IMR-90 (cell line): Measurements from ENCODE around the gene PRPS1L1. TPM values are rescaled to one million over a fixed set of nuclear protein-coding genes. Genes with fewer than 3 reads are reported as not detected.

ENCODE experiments used
- ATAC-seq: fragments of 200-7000 bp; cut with Tn5 transposase; 2 replicates; pipeline ENCODE4 v1.9.1; 2020; ENCODE audit warnings: low read depth, mild to moderate bottlenecking, moderate library complexity
- BruUV-seq: library from RNA; stranded (reverse); fragments of 400-500 nt; replicated peaks from 2 replicates; lab custom pipeline; 2021; lab: Mats Ljungman, UMichigan
- CTCF ChIA-PET: fragments of 300-600 bp; formaldehyde crosslinking; extraction: SDS; loops from one replicate; lab custom pipeline; 2021; ENCODE audit warnings: antibody characterized with exemption; lab: Yijun Ruan, JAX
- POLR2A ChIA-PET: fragments of 300-600 bp; sonication (Branson Sonifier 250); formaldehyde crosslinking; loops from one replicate; lab custom pipeline; 2022; ENCODE audit warnings: antibody characterized with exemption; ENCODE audit not compliant: unreplicated experiment; lab: Charles Lee
- DNase-seq: peaks from one replicate; pipeline ENCODE4 v3.0.0; 2013
- H2AFZ ChIP-seq: replicated peaks from 2 replicates; pipeline ENCODE3; 2013; ENCODE audit warnings: low read length, mild to moderate bottlenecking; ENCODE audit not compliant: poor library complexity
- H2AK5ac ChIP-seq: 2 replicates; pipeline ENCODE4 v1.6.1; 2013; ENCODE audit warnings: low read depth, low read length, inconsistent platforms
- H2AK9ac ChIP-seq: replicated peaks from 2 replicates; pipeline ENCODE3; 2013; ENCODE audit warnings: mild to moderate bottlenecking, low read depth, low read length, moderate library complexity; ENCODE audit not compliant: poor library complexity
- H2BK120ac ChIP-seq: 2 replicates; pipeline ENCODE4 v1.6.1; 2013; ENCODE audit warnings: low read depth, low read length, inconsistent platforms
- H2BK15ac ChIP-seq: 3 replicates; pipeline ENCODE4 v1.6.1; 2013; ENCODE audit warnings: low read depth, low read length, inconsistent platforms
- H2BK20ac ChIP-seq: 2 replicates; pipeline ENCODE4 v1.6.1; 2013; ENCODE audit warnings: low read depth, mild to moderate bottlenecking, inconsistent platforms, low read length, moderate library complexity
- H2BK5ac ChIP-seq: 2 replicates; pipeline ENCODE4 v1.6.1; 2013; ENCODE audit warnings: mild to moderate bottlenecking, low read depth, low read length, inconsistent platforms; ENCODE audit not compliant: poor library complexity, severe bottlenecking
- H3K14ac ChIP-seq: replicated peaks from 2 replicates; pipeline ENCODE4 v1.6.1; 2013; ENCODE audit warnings: low read depth, low read length, inconsistent platforms
- H3K18ac ChIP-seq: 2 replicates; pipeline ENCODE4 v1.6.1; 2013; ENCODE audit warnings: low read depth, low read length, control low read depth
- H3K23ac ChIP-seq: 2 replicates; pipeline ENCODE4 v1.6.1; 2013; ENCODE audit warnings: low read depth, low read length, inconsistent platforms
- H3K27ac ChIP-seq: 2 replicates; pipeline ENCODE4 v1.5.1; 2013; ENCODE audit warnings: mild to moderate bottlenecking, control low read depth, low read length; ENCODE audit not compliant: insufficient read depth
- H3K27me3 ChIP-seq: 2 replicates; pipeline ENCODE4 v1.6.1; 2013; ENCODE audit warnings: low read length; ENCODE audit not compliant: control insufficient read depth, insufficient read depth
- H3K36me3 ChIP-seq: 2 replicates; pipeline ENCODE4 v1.6.1; 2013; ENCODE audit warnings: low read length, mixed read lengths; ENCODE audit not compliant: control insufficient read depth, insufficient read depth
- H3K4ac ChIP-seq: 2 replicates; pipeline ENCODE4 v1.6.1; 2013; ENCODE audit warnings: low read depth, low read length, inconsistent platforms
- H3K4me1 ChIP-seq: 2 replicates; pipeline ENCODE4 v1.6.1; 2013; ENCODE audit warnings: low read length, mixed read lengths; ENCODE audit not compliant: control insufficient read depth, insufficient read depth
- H3K4me2 ChIP-seq: 2 replicates; pipeline ENCODE4 v1.6.1; 2013; ENCODE audit warnings: low read depth, mild to moderate bottlenecking, control low read depth, low read length, moderate library complexity
- H3K4me3 ChIP-seq: 2 replicates; pipeline ENCODE4 v1.5.1; 2013; ENCODE audit warnings: low read depth, mild to moderate bottlenecking, control low read depth, low read length, moderate library complexity; ENCODE audit not compliant: insufficient read depth
- H3K56ac ChIP-seq: 2 replicates; pipeline ENCODE4 v1.6.1; 2013; ENCODE audit warnings: low read length, inconsistent platforms; ENCODE audit not compliant: insufficient read depth; ENCODE audit errors: extremely low read depth
- H3K79me1 ChIP-seq, 2 experiments: 2 replicates each; pipeline ENCODE4 v1.6.1; 2013; ENCODE audit warnings: low read length in 2 of 2, inconsistent platforms in 1 of 2, low read depth in 1 of 2
- H3K9ac ChIP-seq: 2 replicates; pipeline ENCODE4 v1.6.1; 2013; ENCODE audit warnings: low read depth, low read length, control low read depth
- H3K9me1 ChIP-seq: 2 replicates; pipeline ENCODE4 v1.6.1; 2013; ENCODE audit warnings: low read length, inconsistent platforms; ENCODE audit not compliant: insufficient read depth
- H3K9me3 ChIP-seq: 2 replicates; pipeline ENCODE4 v1.6.1; 2013; ENCODE audit warnings: low read length; ENCODE audit not compliant: control insufficient read depth, insufficient read depth
- H4K20me1 ChIP-seq: 2 replicates; pipeline ENCODE4 v1.6.1; 2013; ENCODE audit warnings: low read length, inconsistent platforms; ENCODE audit not compliant: insufficient read depth
- H4K5ac ChIP-seq: 2 replicates; pipeline ENCODE4 v1.6.1; 2013; ENCODE audit warnings: mild to moderate bottlenecking, low read depth, low read length, control low read depth
- H4K8ac ChIP-seq, 2 experiments: 2 replicates each; pipeline ENCODE4 v1.6.1; 2013; ENCODE audit warnings: low read depth in 2 of 2, low read length in 2 of 2, control low read depth in 1 of 2, inconsistent platforms in 1 of 2
- H4K91ac ChIP-seq: 2 replicates; pipeline ENCODE4 v1.6.1; 2013; ENCODE audit warnings: low read depth, low read length, inconsistent platforms; ENCODE audit not compliant: insufficient read depth
- BHLHE40 ChIP-seq: fragments of 150-350 bp; IDR thresholded peaks from 2 replicates; pipeline ENCODE4 v1.6.1; 2016; ENCODE audit warnings: mild to moderate bottlenecking, low read depth, low read length
- MAZ ChIP-seq: IDR thresholded peaks from 2 replicates; pipeline ENCODE4 v1.6.1; 2012; ENCODE audit warnings: low read depth, mild to moderate bottlenecking, low read length, improper control_type of control experiment, moderate library complexity, borderline replicate concordance
- POLR2A ChIP-seq: IDR thresholded peaks from 2 replicates; pipeline ENCODE4 v1.6.1; 2012; ENCODE audit warnings: mild to moderate bottlenecking, low read depth, low read length
- WGBS, 2 experiments: methylation state at CpG; one replicate each; pipeline versions ENCODE4 v1.1.5 to v1.1.7; 2013; ENCODE audit warnings: missing lambda C conversion rate in 2 of 2; ENCODE audit not compliant: insufficient read length in 1 of 2; ENCODE audit errors: extremely low coverage in 2 of 2; 5-methylcytosine and 5-hydroxymethylcytosine counted together
- dilution Hi-C: fragments of 300-500 bp; cut with HindIII; formaldehyde crosslinking; loops from one replicate; pipeline ENCODE4 v1.14.3; 2018; ENCODE audit warnings: low sequenced_read_pairs; ENCODE audit not compliant: unreplicated experiment
- in situ Hi-C: fragments of 300-500 bp; cut with MboI; formaldehyde crosslinking; loops from 3 replicates; pipeline ENCODE4 v1.14.3; 2019; ENCODE audit warnings: low sequenced_read_pairs, inconsistent platforms, mixed read lengths
- intact Hi-C: fragments of 100-400 bp; cut with micrococcal nuclease; formaldehyde crosslinking; loops from 2 replicates; pipeline ENCODE4 v1.10.0; 2022
- polyA plus RNA-seq, 3 experiments: library from polyadenylated mRNA; depleted of rRNA; stranded (reverse); fragments of >200 nt; gene quantifications; 2 replicates each; pipeline ENCODE4 v1.2.3, GENCODE V29; 2012; ENCODE audit warnings: low replicate concordance in 1 of 3
- total RNA-seq: library from RNA; depleted of rRNA; stranded (reverse); fragments of >200 nt; gene quantifications from 2 replicates; pipeline ENCODE4 v1.2.3, GENCODE V29; 2012

The PRPS1L1 gene
- total and polyA plus RNA-seq, 2 of the 4 experiments (the other 2 are of a cell fraction) = not detected

DNA sequence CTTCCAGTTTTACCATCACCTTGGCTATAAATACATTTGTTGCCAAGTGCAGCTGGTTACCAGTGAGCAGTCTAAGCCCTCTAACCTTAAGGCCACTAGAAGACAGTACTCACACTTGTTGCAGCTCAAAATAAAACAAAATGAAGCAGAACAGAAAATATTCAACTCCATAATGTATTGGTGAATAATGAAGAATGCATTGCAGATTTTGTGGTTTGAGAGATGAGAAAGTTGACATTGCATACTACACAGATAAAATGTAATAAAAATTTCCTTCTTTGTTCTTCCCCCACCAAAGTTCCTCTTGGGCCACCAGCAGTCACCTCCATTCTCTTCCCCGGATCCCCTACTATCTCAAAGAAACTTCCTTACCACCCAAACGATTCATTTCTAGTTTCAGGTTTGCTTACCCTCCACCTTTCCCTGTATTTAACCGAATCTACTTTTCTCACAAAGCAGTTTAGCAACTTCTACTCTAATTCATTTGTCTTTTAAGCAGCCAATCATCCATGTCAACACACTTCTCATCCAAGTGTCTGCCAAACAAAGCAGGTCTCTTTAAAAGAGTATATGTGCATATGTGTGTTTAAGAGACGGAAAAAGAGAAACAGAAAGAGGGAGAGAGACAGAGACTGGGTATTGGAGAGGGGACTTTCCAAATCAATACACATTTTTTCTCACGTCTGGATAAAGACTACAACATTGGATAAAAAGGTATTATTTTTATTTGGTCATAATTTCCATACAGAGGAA is 35.7 kb upstream of the PRPS1L1 start:
- H2AFZ ChIP-seq = no peak overlapping the region
- no peak overlapping the region for H3K14ac ChIP-seq
- TF ChIP-seq POLR2A = no peak
- TF ChIP-seq BHLHE40 = no peak
- TF ChIP-seq MAZ = no peak
- dilution Hi-C loops = no loop called here
- ATAC-seq (no peak), DNase-seq (no peak)
- H2BK120ac ChIP-seq = no peak overlapping the region
- in situ Hi-C loops = no loop called here
- no peak overlapping the region for H4K91ac ChIP-seq
- no peak overlapping the region for H3K4me3 ChIP-seq
- intact Hi-C loops = no loop called here
- H3K36me3 ChIP-seq = no peaks in the 10 kb centered on the region
- no peak overlapping the region for H3K56ac ChIP-seq
- H3K23ac ChIP-seq = no peak overlapping the region
- no peak overlapping the region for H3K18ac ChIP-seq
- H2BK15ac ChIP-seq = no peak overlapping the region
- WGBS, 2 experiments = 47% methylated on average over 2 of the region's 5 CpGs; no CpG with 5 or more reads in 1 of the 2 experiments
- no peak overlapping the region for H3K4ac ChIP-seq
- H4K20me1 ChIP-seq = no peaks in the 10 kb centered on the region
- H2AK9ac ChIP-seq = no peak overlapping the region
- H3K4me2 ChIP-seq = no peak overlapping the region
- no peaks in the 10 kb centered on the region for H3K4me1 ChIP-seq
- H4K5ac ChIP-seq = no peak overlapping the region
- BruUV-seq = no TSS peak
- no peak overlapping the region for H2BK20ac ChIP-seq
- no peak overlapping the region for H3K9ac ChIP-seq
- CTCF ChIA-PET = interaction anchor here (0.7 to 1.2 kb wide), 2 partner anchors 9 to 17 kb away, joined by 3 read pairs; no protein-coding TSS in a partner anchor
- H4K8ac ChIP-seq = no peak overlapping the region
- H3K27ac ChIP-seq = no peak overlapping the region
- H3K9me3 ChIP-seq = no peaks in the 10 kb centered on the region
- POLR2A ChIA-PET = no interaction called here
- no peak overlapping the region for H2AK5ac ChIP-seq
- H3K9me1 ChIP-seq = no peaks in the 10 kb centered on the region
- peaks cover 3% of the 10 kb centered on the region; the same call in 1 of the 2 replicates for H3K27me3 ChIP-seq
- H2BK5ac ChIP-seq = no peak overlapping the region
- no peaks in the 10 kb centered on the region for H3K79me1 ChIP-seq
